GM19099 (cell line): ENCODE data around the gene WDFY3.

Experiments used
- POLR2A ChIP-seq: IDR thresholded peaks from 3 replicates; pipeline ENCODE4 v1.6.1; 2011; ENCODE audit warnings: low read depth; ENCODE audit not compliant: insufficient read length; ENCODE audit errors: extremely low read depth

The WDFY3 gene

DNA sequence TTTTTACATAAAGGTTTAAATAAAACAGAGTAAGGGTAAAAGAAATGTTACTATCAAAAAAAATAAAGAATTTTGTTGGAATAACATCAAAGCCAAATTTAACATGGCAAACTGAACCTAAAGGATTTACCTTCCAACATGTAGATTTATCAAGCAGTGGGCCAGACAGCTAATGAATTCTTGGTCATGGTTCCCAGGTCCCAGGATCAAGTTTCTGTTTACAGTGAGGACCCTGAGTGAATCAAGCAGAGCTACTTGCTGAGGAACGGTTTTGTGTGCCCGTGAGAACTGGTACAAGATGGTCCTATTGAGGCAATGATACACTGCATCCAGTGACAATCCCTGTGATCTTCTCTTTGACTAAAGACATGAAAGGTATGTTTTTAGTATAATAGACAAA is 226.4 kb downstream of the WDFY3 start:
- no peak for TF ChIP-seq POLR2A

DNA sequence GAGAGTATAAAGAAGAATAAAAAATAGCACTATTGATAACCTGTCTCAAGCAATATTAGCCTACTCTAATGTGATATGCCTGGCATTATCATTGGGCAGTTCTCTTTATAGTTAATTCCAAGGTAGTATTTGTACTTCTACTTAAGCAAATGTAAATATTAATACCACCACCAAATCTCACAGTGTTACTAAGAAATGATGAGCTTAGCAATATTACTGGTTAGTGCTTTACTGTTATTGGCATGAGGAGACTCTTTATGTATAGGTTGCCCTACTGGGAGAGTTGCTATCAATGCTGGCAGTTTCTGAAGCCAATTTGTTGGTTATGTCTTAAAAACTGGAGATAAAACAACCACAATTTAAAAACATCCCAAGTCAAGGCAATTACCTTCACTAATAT is 227.9 kb downstream of the WDFY3 start:
- no peak for TF ChIP-seq POLR2A

GRCh38 chr4:84737656-84738055 is 228.8 kb downstream of the WDFY3 start:
- TF ChIP-seq POLR2A, result no peak

DNA sequence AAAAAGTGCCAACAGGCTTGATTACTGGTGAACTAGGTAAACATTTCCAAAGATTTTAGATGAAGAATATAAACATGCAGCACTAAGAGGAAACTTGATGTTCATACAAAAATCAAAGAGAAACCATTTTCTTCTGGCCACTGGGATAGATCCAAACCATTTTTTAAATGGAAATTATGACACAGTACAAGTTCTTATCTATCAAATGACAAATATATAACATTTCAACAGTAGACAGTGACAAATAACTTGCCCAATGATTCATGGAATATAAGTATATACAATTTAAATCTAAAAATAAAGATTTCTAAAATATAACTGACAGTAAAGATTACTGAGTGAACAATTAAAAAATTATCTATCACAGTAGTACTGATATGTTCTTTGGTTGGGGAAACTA is 232.5 kb downstream of the WDFY3 start:
- TF ChIP-seq POLR2A, result no peak

DNA sequence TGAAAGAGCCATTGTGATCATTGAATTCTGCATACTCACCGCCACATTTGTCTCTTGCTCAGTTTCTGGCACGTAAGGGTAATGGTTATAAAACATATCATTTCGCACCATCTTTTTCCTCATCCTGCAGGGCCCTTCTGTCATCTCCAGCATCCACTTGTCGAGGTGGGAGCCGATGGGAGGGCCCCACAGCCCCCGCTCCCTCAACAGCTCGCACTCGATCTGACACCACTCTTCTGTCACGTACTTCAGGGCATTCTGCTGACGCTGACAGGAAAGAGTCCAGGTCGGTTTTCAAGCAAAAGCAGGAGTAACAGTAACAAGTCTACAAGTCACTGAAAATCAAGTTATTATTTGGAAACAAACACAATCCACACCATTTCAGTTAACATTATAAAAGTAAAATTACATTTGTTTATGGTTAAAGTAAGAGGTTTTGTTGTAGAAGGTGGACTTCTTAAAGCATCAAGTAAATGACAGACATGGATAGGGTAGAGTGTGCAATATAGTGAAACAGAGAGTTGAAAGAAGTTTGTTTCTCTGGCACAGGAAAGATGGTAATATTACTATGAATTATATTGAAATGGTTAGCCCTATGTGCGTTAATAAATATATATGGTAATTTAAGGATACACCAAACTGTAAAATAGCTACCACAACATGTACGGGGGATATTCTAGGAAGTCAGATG is 233.0 kb downstream of the WDFY3 start:
- TF ChIP-seq POLR2A, result no peak

- no peak for TF ChIP-seq POLR2A
These were observed 236.1 kb downstream of the WDFY3 start for GRCh38 chr4:84730375-84730774.

GRCh38 chr4:84727491-84727890 is 239.0 kb downstream of the WDFY3 start:
- no peak for TF ChIP-seq POLR2A

DNA sequence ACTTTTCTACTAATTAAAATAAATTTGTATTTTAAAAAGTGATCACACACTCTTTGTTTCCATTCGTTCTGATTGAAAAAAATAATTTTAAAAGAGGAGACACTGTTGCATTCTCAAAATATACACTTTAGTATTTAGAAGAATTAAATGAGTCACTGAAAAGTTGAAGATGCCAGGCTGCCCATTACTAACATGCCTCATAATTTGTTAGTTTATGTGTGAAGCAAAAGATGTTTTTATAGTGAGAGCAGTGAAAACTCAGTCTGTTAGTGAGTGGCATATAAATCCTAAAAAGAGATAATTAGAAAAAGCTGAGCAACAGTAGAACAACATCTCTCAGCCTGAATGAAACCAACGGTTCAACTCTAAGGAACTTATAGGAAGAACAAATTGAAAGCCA is 240.1 kb downstream of the WDFY3 start:
- no peak for TF ChIP-seq POLR2A

- no peak for TF ChIP-seq POLR2A
These were observed 243.8 kb downstream of the WDFY3 start for GRCh38 chr4:84722720-84723119.

- TF ChIP-seq POLR2A, result no peak
These were observed 247.4 kb downstream of the WDFY3 start for GRCh38 chr4:84719115-84719514.

GRCh38 chr4:84718699-84719098 is 247.8 kb downstream of the WDFY3 start:
- no peak for TF ChIP-seq POLR2A

GRCh38 chr4:84710548-84710947 is 255.9 kb downstream of the WDFY3 start:
- no peak for TF ChIP-seq POLR2A

DNA sequence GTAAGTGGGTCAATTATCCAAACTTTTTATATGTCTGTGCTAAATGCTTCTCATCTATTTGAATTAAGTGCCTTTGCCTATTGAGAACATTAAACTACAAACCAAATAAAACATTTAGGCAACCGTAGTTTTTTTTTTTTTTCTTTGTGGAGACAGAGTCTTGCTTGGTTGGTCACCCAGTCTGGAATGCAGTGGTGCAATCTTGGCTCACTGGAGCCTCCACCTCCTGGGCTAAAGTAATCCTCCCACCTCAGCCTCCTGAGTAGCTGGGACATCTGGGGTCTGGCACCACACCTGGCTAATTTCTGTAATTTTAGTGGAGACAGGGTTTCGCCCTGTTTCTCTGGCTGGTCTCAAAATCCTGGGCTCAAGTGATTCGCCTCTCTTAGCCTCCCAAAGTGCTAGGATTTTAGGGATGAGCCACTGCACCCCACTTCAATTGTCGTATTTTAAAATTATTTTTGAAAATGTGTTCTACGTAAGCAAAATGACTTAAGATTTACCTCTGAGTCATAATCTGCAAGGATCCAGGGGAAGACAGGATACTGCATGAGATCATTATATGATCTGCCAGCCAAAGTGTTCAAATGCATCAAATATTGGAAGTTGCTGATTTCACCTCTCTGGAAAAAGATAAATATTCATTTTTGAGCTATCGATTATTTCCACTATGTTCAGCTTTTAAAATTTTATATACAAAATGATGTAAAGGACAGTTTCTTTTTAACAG is 257.9 kb downstream of the WDFY3 start:
- TF ChIP-seq POLR2A, result no peak

DNA sequence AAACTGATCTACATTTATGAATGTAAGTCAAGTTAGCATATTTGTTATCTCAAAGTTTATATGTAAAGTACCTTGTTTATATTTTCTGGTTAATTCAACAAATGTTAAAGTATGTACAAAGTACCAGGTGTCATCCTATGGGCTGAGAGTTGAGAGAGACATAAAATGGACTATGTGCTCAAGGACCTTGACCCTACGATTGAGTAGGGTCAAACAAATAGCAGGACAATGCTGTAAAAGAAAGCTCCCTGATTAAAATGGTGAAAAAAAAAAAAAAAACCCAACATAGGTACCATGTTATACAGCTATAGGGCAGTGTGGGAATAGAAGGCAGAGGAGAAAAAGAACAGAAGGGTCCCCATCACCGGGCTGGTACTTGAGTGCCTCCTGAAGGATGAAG is 260.2 kb downstream of the WDFY3 start:
- no peak for TF ChIP-seq POLR2A

GRCh38 chr4:84699001-84699671 is 267.4 kb downstream of the WDFY3 start:
- no peak for TF ChIP-seq POLR2A

DNA sequence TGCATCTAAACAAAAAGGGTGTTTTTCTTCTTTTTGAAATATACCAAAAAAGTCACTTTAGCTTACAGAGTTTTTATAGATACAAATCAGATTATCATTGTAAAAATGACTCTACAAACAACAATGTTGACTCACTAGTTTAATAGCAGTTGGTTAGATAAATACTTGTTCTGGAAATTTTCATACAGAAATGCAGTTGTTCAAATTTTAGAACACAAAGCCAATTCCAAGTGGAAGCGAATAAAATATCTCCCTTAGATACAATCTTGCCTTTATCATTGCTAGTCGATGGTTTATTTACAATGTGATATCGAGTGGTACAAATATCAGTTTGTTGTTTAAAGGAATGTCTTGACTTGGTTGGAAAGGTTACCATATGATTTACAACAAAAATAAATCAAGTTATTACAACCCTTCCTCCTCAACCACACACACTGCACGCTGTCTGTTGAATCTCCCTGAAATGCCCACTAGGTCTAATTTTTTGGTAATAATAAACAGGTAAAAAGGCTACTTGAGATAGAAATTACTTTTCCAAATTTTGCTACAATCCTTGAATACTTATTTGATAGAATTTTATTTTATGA is 268.8 kb downstream of the WDFY3 start:
- no peak for TF ChIP-seq POLR2A

GRCh38 chr4:84697159-84697558 is 269.3 kb downstream of the WDFY3 start:
- TF ChIP-seq POLR2A, result no peak

- no peak for TF ChIP-seq POLR2A
These were observed 274.7 kb downstream of the WDFY3 start for GRCh38 chr4:84691800-84692199.
